GM19239 (cell line): ENCODE results near the gene SORCS2.

Source experiments
- DNase-seq: peaks from one replicate; pipeline ENCODE4 v3.0.0; 2011; ENCODE audit warnings: low spot score; ENCODE audit not compliant: insufficient read length
- FAIRE-seq: peaks from 2 replicates; lab custom pipeline; 2011; peaks lifted over from hg19 to GRCh38; lab: Jason Lieb, UNC

SORCS2 gene

DNA sequence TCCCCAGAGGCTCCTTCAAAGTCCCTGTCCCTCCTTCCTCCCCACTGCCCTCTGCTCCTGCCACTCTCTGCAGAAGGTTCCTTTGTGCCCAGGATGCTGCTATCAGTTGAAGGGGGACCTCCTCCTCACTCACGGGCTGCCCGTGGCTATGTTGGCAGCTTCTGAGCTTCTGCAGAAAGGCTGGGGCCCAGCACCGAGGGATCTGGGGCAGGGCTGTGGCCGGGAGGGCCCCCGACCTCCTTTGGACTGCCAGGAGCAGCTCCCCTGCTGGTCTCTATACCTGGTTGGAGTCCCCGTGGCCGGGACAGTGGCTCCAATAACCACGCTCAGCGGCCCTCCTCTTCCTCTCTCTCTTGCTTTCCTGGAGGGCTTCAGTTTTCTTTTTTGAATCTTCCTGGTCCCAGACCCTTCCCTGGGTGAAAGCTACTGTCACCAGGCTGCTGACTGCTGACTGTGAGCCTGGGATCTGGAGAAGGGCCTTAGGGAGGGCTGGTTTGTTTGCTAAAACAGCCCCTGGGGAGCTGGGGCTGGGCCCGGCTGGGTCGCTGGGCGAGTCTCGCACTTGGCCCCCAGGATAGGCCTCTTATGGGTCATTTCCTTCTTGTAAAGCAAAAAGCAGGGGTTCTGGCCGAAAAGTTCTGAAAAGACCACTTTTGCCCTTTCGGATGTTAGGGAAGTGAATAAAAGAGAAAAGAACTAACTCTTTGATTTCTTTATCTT lies 46.9 kb downstream of the SORCS2 start:
- no peak for FAIRE-seq
- no peak for DNase-seq

DNA sequence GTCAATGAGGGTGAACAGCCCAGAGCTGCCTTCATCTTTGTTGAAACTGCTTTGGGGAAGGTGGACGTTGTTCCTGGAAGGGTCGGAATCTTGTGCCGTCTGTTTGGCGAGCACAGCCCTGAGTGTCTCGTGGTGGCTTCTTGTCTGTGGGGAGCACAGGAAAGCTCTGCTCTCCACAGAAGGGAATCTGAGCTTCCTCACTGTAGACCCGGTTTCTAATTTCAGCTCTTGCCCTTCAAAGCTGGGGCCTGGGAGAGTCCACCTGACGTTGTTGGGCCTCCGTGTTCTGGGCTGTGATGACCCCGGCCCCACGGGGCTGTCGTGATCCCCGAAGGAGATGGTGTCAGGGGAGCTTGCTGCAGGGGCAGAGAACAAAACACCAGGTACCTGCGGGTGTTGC lies 47.5 kb downstream of the SORCS2 start:
- DNase-seq (no peak), FAIRE-seq (no peak)

DNA sequence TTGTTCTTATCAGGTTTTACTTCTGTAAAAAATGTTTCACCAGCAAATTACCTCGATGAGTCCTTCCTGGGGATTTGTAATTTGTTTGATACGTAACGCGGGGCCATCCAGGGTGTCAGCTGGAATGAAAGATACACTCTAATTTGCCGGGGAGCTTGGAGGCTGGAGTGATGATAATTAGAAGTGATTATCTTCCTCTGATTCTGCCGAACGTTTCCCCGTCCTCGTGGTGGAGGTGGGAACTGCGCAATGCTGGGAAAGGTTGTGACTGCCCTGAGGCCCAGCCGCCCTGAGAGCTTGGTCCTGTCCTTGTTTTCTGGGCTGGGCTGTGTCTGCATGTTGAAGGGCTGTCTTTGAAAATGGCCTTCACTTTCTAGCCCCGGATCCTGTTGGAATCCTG lies 48.0 kb downstream of the SORCS2 start:
- no peak for DNase-seq
- no peak for FAIRE-seq

DNA sequence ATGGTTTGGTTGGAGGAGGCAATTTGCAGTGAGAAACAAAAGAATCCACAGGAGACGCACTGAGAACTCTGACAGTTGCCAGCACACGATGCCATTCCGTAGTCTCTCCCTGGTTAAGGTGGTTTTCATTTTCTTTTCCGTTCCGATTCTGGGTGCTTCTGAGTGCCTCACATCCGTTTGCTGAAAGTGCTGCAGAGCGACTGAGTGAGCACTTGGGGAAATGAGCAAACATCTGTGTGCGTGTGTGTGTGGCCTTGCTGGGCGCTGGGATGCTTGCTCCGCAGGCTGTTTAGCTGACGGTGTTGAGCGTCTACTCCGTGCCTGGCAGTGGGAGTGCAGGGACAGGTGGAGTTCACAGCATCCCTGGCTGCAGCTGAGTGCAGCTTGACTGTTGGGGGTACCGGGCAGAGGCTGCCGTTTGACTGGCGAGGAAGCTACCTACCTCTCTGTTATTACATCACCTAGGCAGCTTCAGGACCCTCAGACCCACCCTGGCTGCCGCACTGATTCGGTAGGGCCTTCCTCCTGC lies 49.3 kb downstream of the SORCS2 start:
- DNase-seq (no peak), FAIRE-seq (no peak)

- DNase-seq (no peak), FAIRE-seq (no peak)
Observed at GRCh38 chr4:7242766-7243165, 50.4 kb downstream of the SORCS2 start.

- FAIRE-seq: no peak
- DNase-seq: no peak
Observed at GRCh38 chr4:7243609-7244330, 51.4 kb downstream of the SORCS2 start.

- DNase-seq: no peak
- no peak for FAIRE-seq
Observed at GRCh38 chr4:7244331-7244665, 52.0 kb downstream of the SORCS2 start.

GRCh38 chr4:7244751-7245320 lies 52.5 kb downstream of the SORCS2 start:
- FAIRE-seq (no peak), DNase-seq (no peak)

- DNase-seq: no peak
- FAIRE-seq: no peak
Observed at GRCh38 chr4:7247521-7247920, 55.2 kb downstream of the SORCS2 start.

DNA sequence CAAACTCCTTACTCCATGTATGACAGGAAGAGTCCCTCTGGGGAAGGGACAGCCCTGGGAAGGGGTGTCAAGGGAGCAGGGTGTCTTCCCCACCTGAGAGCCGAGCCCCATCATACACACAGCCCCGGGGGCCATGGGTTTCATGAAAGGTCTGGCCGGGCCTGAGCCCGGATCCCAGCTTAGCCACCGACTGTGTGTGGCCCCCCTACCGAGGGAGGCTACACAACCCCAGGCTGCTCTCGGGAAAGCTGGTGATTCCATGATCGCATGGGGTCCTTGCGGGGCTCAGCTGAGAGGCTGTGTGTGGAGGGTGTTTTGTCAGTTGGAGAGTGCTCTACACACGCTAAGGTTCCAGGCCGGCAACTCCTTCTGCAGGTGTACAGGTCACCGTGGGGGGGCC lies 55.6 kb downstream of the SORCS2 start:
- no peak for FAIRE-seq
- DNase-seq: no peak

DNA sequence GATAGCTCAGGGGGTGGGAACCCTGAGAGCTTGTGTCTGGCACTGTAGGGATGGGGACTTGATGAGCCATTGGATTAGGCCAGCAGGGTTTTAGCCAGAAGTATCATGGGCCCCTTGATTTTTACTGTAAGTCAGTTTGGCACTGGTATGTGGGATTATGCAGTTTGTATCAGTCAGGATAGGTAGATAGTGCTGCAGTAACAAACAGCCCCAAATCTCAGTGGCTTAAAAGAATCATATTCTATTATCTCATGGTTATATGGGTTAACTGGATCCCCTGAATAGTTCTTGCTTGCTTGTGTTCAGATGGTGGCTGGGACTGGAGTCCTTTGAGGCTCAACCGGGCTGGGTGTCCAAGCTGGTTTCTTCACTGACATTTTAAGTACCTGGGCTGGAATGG lies 56.5 kb downstream of the SORCS2 start:
- DNase-seq: no peak
- FAIRE-seq: no peak

- DNase-seq (no peak), FAIRE-seq (no peak)
Observed at GRCh38 chr4:7251321-7251720, 59.0 kb downstream of the SORCS2 start.

GRCh38 chr4:7252051-7252450 lies 59.7 kb downstream of the SORCS2 start:
- DNase-seq (no peak), FAIRE-seq (no peak)

- DNase-seq: no peak
- FAIRE-seq: no peak
Observed at GRCh38 chr4:7252510-7253340, 60.4 kb downstream of the SORCS2 start.

DNA sequence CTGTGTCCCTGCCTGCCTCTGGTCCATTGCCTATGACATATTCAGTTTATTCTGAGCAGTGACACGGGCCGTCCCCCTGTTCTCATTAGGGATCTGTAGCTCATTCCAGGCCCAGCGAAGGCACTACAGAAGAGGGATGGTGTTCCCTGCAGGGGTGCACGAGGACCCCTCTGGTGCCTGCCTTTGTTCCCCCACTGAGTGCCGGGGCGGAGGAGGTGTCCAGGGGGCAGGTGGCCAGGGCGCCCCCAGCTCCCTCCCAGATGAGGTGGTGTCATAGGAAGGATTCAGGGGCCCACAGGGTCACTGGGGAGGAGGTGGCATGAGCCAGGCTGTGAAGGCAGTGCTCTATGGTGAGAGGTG lies 61.0 kb downstream of the SORCS2 start:
- DNase-seq (no peak), FAIRE-seq (no peak)

DNA sequence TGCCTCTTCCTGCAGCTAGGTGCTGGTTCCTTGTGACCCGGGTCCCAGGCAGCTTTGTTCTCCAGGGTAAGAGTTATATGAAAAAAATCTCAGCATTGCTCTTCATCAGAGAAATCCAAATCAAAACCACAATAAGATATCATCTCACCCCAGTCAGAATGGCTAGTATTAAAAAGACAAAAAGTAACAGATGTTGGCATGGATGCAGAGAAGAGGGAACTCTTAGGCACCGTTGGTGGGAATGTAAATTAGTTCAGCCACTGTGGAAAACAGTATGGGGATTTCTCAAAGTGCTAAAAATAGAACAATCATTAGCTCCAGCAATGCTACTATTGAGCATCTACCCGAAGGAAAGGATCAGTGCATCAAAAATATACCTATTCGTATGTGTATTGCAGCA lies 61.5 kb downstream of the SORCS2 start:
- FAIRE-seq (no peak), DNase-seq (no peak)

GRCh38 chr4:7254736-7255487 lies 62.6 kb downstream of the SORCS2 start:
- no peak for FAIRE-seq
- peak; percentile 34 for DNase-seq

GRCh38 chr4:7255488-7255881 lies 63.1 kb downstream of the SORCS2 start:
- no peak for FAIRE-seq
- no peak for DNase-seq

GRCh38 chr4:7255996-7256395 lies 63.7 kb downstream of the SORCS2 start:
- FAIRE-seq: no peak
- no peak for DNase-seq
